Right renal cortex interstitium (tissue), 3 donors: ENCODE measurements around the gene ARL4A. TPM values are rescaled to one million over a fixed set of nuclear protein-coding genes. Genes with fewer than 3 reads are reported as not detected.

Source experiments
- DNase-seq, 3 donors: peaks; one replicate each; pipeline ENCODE4 v3.0.0-alpha.2; 2013; ENCODE audit warnings: low read depth in 3 of 3, low spot score in 2 of 3
- polyA plus RNA-seq, 3 donors: library from polyadenylated mRNA; unstranded; fragments of 120-200 nt; gene quantifications; one replicate each; pipeline ENCODE4 v1.2.1, GENCODE V29; 2013; ENCODE audit not compliant: insufficient read length in 3 of 3

Gene ARL4A
- polyA plus RNA-seq, 3 donors, result 35.8 to 38.9 (median 37.7) TPM

- DNase-seq, result no peak
Observed at GRCh38 chr7:12722636-12723605, 35.5 kb downstream of the ARL4A start.

- no peak for DNase-seq
Observed at GRCh38 chr7:12725575-12726316, 38.3 kb downstream of the ARL4A start.

GRCh38 chr7:12726908-12727307, 39.5 kb downstream of the ARL4A start:
- no peak for DNase-seq

GRCh38 chr7:12727455-12728191, 40.2 kb downstream of the ARL4A start:
- no peak for DNase-seq

GRCh38 chr7:12728192-12728538, 40.7 kb downstream of the ARL4A start:
- DNase-seq, result no peak

- no peak for DNase-seq
Observed at GRCh38 chr7:12729112-12729511, 41.7 kb downstream of the ARL4A start.

GRCh38 chr7:12730523-12730922, 43.1 kb downstream of the ARL4A start:
- DNase-seq, result no peak

- no peak for DNase-seq
Observed at GRCh38 chr7:12731214-12731656, 43.8 kb downstream of the ARL4A start.

GRCh38 chr7:12731775-12732174, 44.3 kb downstream of the ARL4A start:
- no peak for DNase-seq

GRCh38 chr7:12732428-12732827, 45.0 kb downstream of the ARL4A start:
- DNase-seq, result no peak

GRCh38 chr7:12735923-12736322, 48.5 kb downstream of the ARL4A start:
- no peak for DNase-seq

GRCh38 chr7:12737373-12737772, 49.9 kb downstream of the ARL4A start:
- DNase-seq, result no peak

GRCh38 chr7:12737836-12738235, 50.4 kb downstream of the ARL4A start:
- no peak for DNase-seq

- DNase-seq, result no peak
Observed at GRCh38 chr7:12738665-12739064, 51.2 kb downstream of the ARL4A start.

Other genes starting within 250 kb of the ARL4A start
- gene SCIN, start 116.9 kb upstream of the ARL4A start, polyA plus RNA-seq, result 100 to 1,000 TPM; 110 to 137 (median 124) TPM